ENCODE measurements around the gene REX1BD.

GRCh38 chr19:18617562-18617961 lies 29.0 kb downstream of the REX1BD start:
- TF ChIP-seq, protein P1, sequence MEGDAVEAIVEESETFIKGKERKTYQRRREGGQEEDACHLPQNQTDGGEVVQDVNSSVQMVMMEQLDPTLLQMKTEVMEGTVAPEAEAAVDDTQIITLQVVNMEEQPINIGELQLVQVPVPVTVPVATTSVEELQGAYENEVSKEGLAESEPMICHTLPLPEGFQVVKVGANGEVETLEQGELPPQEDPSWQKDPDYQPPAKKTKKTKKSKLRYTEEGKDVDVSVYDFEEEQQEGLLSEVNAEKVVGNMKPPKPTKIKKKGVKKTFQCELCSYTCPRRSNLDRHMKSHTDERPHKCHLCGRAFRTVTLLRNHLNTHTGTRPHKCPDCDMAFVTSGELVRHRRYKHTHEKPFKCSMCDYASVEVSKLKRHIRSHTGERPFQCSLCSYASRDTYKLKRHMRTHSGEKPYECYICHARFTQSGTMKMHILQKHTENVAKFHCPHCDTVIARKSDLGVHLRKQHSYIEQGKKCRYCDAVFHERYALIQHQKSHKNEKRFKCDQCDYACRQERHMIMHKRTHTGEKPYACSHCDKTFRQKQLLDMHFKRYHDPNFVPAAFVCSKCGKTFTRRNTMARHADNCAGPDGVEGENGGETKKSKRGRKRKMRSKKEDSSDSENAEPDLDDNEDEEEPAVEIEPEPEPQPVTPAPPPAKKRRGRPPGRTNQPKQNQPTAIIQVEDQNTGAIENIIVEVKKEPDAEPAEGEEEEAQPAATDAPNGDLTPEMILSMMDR (conservative IDR thresholded peaks at IDR 0.05; ENCODE audit: low read length) = no peak
- no peak for TF ChIP-seq EZH2phosphoT487 (IDR thresholded peaks at IDR 0.05; ENCODE audit: borderline replicate concordance)
